DMS79 (cell line): ENCODE measurements around the gene ILDR1.
"Not testable (repeated sequence)": the region's sequence is repeated elsewhere in the genome, so short reads cannot be mapped to it uniquely, and the experiment has no call there.

Source experiments
- DNase-seq: peaks from one replicate; lab custom pipeline; 2025; lab: John Stamatoyannopoulos, UW

The ILDR1 gene

GRCh38 chr3:121942116-121942786 lies 79.8 kb downstream of the ILDR1 start:
- DNase-seq: peak; percentile 17

- no peak for DNase-seq
These were observed 80.5 kb downstream of the ILDR1 start for GRCh38 chr3:121941592-121941991.

GRCh38 chr3:121938141-121938855 lies 83.7 kb downstream of the ILDR1 start:
- DNase-seq: not testable (repeated sequence)
